GM23338 (cell line): Measurements from ENCODE around the gene SUN2. TPM values are rescaled to one million over a fixed set of nuclear protein-coding genes. Genes with fewer than 3 reads are reported as not detected.

ENCODE experiments used
- ATAC-seq: fragments of 200-7000 bp; cut with Tn5 transposase; 3 replicates; pipeline ENCODE4 v1.9.1; 2020
- DNase-seq: peaks from one replicate; pipeline ENCODE4 v3.0.0-alpha.2; 2015; ENCODE audit warnings: low spot score
- H2AFZ ChIP-seq: fragments of 200-600 bp; sonication (generic); 2 replicates; pipeline ENCODE4 v1.8.0; 2016; ENCODE audit warnings: antibody characterized with exemption, mild to moderate bottlenecking, moderate library complexity
- H3F3A ChIP-seq: fragments of 200-600 bp; sonication (generic); replicated peaks from 2 replicates; pipeline ENCODE4 v1.8.0; 2017; ENCODE audit warnings: antibody characterized with exemption, mixed run types, low read depth
- H3K27ac ChIP-seq: fragments of 200-600 bp; sonication (generic); 2 replicates; pipeline ENCODE4 v1.6.1; 2016; ENCODE audit warnings: low read depth
- H3K27me3 ChIP-seq: fragments of 200-600 bp; sonication (generic); 2 replicates; pipeline ENCODE4 v1.8.0; 2016; ENCODE audit warnings: mild to moderate bottlenecking, mixed run types, moderate library complexity; ENCODE audit not compliant: insufficient read depth
- H3K36me3 ChIP-seq: fragments of 200-600 bp; sonication (generic); 2 replicates; pipeline ENCODE4 v1.8.0; 2016; ENCODE audit warnings: mild to moderate bottlenecking; ENCODE audit not compliant: insufficient read depth
- H3K4me1 ChIP-seq: fragments of 200-600 bp; sonication (generic); 2 replicates; pipeline ENCODE4 v1.8.0; 2016; ENCODE audit warnings: mild to moderate bottlenecking, moderate library complexity; ENCODE audit not compliant: insufficient read depth
- H3K4me2 ChIP-seq: fragments of 200-600 bp; sonication (generic); 2 replicates; pipeline ENCODE4 v1.7.1; 2017; ENCODE audit warnings: mixed run types
- H3K4me3 ChIP-seq: fragments of 200-600 bp; sonication (generic); 2 replicates; pipeline ENCODE4 v1.6.1; 2016; ENCODE audit warnings: mixed run types
- H3K79me2 ChIP-seq: fragments of 200-600 bp; sonication (generic); replicated peaks from 2 replicates; pipeline ENCODE4 v1.8.0; 2017; ENCODE audit warnings: mild to moderate bottlenecking; ENCODE audit not compliant: insufficient read depth
- H3K9me2 ChIP-seq: fragments of 200-600 bp; sonication (generic); 2 replicates; pipeline ENCODE4 v1.8.0; 2017; ENCODE audit not compliant: insufficient read depth
- H4K20me1 ChIP-seq: fragments of 200-600 bp; sonication (generic); replicated peaks from 2 replicates; pipeline ENCODE4 v1.8.0; 2017; ENCODE audit warnings: mild to moderate bottlenecking; ENCODE audit not compliant: insufficient read depth
- H3K27ac Mint-ChIP-seq: 2 replicates; pipeline ENCODE4 v1.8.0; 2020; ENCODE audit warnings: inconsistent platforms, mild to moderate bottlenecking, moderate library complexity, mixed read lengths
- H3K27me3 Mint-ChIP-seq: 3 replicates; pipeline ENCODE4 v1.8.0; 2022; ENCODE audit warnings: low read depth, mild to moderate bottlenecking, moderate library complexity, mixed read lengths, inconsistent platforms; ENCODE audit not compliant: insufficient read depth, poor library complexity
- H3K36me3 Mint-ChIP-seq: 3 replicates; pipeline ENCODE4 v1.8.0; 2021; ENCODE audit warnings: low read depth, mild to moderate bottlenecking, inconsistent platforms, moderate library complexity, mixed read lengths
- H3K4me1 Mint-ChIP-seq: 3 replicates; pipeline ENCODE4 v1.8.0; 2020; ENCODE audit warnings: mild to moderate bottlenecking, inconsistent platforms, mixed read lengths
- H3K4me3 Mint-ChIP-seq: 3 replicates; pipeline ENCODE4 v1.8.0; 2021; ENCODE audit warnings: moderate library complexity, mild to moderate bottlenecking, inconsistent platforms, mixed read lengths
- H3K9me3 Mint-ChIP-seq: 3 replicates; pipeline ENCODE4 v1.8.0; 2020; ENCODE audit warnings: moderate library complexity, mild to moderate bottlenecking, inconsistent platforms, mixed read lengths
- CREB1 ChIP-seq: fragments of 250-450 bp; sonication (Bioruptor Pico); IDR thresholded peaks from 2 replicates; pipeline ENCODE4 v1.5.0; 2020; ENCODE audit warnings: low read depth, mild to moderate bottlenecking, moderate library complexity
- EZH2 ChIP-seq: fragments of 200-600 bp; sonication (generic); IDR thresholded peaks from one replicate; pipeline ENCODE4 v1.8.0; 2017; ENCODE audit warnings: antibody characterized with exemption, mild to moderate bottlenecking, low read depth; ENCODE audit not compliant: unreplicated experiment
- EZH2phosphoT487 ChIP-seq: fragments of 200-600 bp; sonication (generic); IDR thresholded peaks from one replicate; pipeline ENCODE4 v1.8.1; 2018; ENCODE audit warnings: antibody characterized with exemption; ENCODE audit not compliant: unreplicated experiment
- JUNB ChIP-seq: IDR thresholded peaks from one replicate; pipeline ENCODE4 v1.6.1; 2016; ENCODE audit warnings: antibody characterized with exemption; ENCODE audit not compliant: unreplicated experiment
- NANOG ChIP-seq: IDR thresholded peaks from 2 replicates; pipeline ENCODE4 v1.6.1; 2016; ENCODE audit warnings: antibody characterized with exemption, borderline replicate concordance
- POLR2AphosphoS5 ChIP-seq: IDR thresholded peaks from 2 replicates; pipeline ENCODE4 v1.6.1; 2016; ENCODE audit warnings: antibody characterized with exemption, low read depth
- STAT1 ChIP-seq: IDR thresholded peaks from one replicate; pipeline ENCODE4 v1.6.1; 2016; ENCODE audit warnings: antibody characterized with exemption; ENCODE audit not compliant: unreplicated experiment
- ZNF331 ChIP-seq: fragments of 250-450 bp; sonication (Bioruptor Pico); IDR thresholded peaks from 2 replicates; pipeline ENCODE4 v1.5.0; 2020; ENCODE audit warnings: low read depth, mild to moderate bottlenecking, moderate library complexity
- polyA plus RNA-seq: library from polyadenylated mRNA; unstranded; fragments of >200 nt; fragmentation: Nextera tagmentation; extraction: Ambion mirVana; gene quantifications from 2 replicates; pipeline ENCODE4 v1.2.1, GENCODE V29; 2016
- total RNA-seq: library from RNA; depleted of rRNA; stranded (reverse); fragments of >200 nt; shearing (Covaris generic); gene quantifications from 2 replicates; pipeline ENCODE4 v1.2.3, GENCODE V29; 2014
- TF ChIP-seq, protein P1 (sequence below): IDR thresholded peaks from one replicate; pipeline ENCODE4 v1.6.1; 2018; ENCODE audit warnings: antibody characterized with exemption; ENCODE audit not compliant: unreplicated experiment
- TF ChIP-seq, protein P2 (sequence below): fragments of 250-450 bp; sonication (Bioruptor Pico); IDR thresholded peaks from 2 replicates; pipeline ENCODE4 v1.5.0; 2020; ENCODE audit warnings: mild to moderate bottlenecking, moderate library complexity
- TF ChIP-seq, protein P3 (sequence below): IDR thresholded peaks from 2 replicates; pipeline ENCODE4 v1.6.1; 2016; ENCODE audit warnings: antibody characterized with exemption
- TF ChIP-seq, protein P4 (sequence below), 2 experiments: fragments of 200-600 bp in 1 of 2; sonication (generic) in 1 of 2; conservative IDR thresholded peaks; 2 replicates each; pipeline versions ENCODE4 v1.5.1 to v1.6.1; 2016 to 2017; ENCODE audit warnings: antibody characterized with exemption in 2 of 2, low read depth in 2 of 2, mild to moderate bottlenecking in 2 of 2, moderate library complexity in 1 of 2

Gene SUN2
- total and polyA plus RNA-seq, 2 experiments from 2014 or later = 7.2 to 17.6 TPM

DNA sequence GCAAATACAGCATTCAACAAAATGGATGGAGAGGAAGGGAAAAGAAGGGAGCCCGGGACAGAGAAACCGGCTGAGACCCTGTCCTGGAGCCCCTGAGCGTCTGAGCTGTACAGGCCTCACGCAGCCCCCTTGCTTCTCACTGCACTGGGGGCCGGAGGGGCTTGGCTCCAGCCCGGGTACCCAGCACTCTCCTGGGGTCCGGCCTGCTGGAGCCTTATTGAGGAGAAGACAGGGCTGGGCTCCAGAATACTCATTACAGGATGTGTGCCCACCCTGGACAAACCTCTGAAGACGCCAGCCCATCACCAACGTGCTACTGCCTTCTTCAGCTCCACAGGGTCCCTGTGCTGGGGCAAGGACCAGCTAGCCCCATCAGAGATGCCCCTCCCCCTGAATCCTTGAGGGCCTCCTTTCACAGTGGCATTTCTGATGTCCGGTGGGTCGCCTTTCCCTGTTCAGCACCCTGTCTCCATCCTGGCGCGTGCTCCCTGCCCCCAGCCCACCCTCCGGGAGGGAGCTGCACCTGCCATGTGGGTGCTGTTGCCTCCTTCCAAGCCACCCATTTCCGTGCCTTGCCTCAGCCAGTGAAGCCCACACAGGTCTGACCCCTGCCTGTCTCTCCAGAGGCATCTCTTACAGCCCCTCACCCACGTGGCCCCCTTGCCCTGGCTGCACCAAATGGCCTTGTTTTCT lies 14.6 kb upstream of the SUN2 start (continued):
- TF ChIP-seq, protein P1, sequence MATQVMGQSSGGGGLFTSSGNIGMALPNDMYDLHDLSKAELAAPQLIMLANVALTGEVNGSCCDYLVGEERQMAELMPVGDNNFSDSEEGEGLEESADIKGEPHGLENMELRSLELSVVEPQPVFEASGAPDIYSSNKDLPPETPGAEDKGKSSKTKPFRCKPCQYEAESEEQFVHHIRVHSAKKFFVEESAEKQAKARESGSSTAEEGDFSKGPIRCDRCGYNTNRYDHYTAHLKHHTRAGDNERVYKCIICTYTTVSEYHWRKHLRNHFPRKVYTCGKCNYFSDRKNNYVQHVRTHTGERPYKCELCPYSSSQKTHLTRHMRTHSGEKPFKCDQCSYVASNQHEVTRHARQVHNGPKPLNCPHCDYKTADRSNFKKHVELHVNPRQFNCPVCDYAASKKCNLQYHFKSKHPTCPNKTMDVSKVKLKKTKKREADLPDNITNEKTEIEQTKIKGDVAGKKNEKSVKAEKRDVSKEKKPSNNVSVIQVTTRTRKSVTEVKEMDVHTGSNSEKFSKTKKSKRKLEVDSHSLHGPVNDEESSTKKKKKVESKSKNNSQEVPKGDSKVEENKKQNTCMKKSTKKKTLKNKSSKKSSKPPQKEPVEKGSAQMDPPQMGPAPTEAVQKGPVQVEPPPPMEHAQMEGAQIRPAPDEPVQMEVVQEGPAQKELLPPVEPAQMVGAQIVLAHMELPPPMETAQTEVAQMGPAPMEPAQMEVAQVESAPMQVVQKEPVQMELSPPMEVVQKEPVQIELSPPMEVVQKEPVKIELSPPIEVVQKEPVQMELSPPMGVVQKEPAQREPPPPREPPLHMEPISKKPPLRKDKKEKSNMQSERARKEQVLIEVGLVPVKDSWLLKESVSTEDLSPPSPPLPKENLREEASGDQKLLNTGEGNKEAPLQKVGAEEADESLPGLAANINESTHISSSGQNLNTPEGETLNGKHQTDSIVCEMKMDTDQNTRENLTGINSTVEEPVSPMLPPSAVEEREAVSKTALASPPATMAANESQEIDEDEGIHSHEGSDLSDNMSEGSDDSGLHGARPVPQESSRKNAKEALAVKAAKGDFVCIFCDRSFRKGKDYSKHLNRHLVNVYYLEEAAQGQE = no peak
- TF ChIP-seq EZH2phosphoT487 (no peak), JUNB (no peak)

DNA sequence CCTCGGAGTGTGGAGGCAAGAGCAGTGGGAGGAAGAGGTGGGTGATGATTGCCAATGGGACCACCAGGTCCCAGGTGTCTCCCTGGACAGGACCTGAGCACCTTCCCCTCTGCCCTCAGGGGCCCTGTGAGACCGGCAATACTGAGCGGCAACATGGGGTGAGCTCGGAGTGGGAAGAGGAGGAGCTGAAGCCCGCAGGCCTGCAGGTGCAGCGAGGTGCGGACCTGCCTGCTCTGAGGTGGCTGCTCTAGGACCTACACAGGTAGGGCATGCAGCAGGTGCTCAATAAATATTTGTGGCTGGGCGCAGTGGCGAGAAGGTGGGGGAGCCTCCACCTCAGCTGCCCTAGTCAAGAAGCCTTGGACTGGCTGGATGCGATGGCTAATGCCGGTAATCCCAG lies 12.2 kb upstream of the SUN2 start:
- H3K4me1 ChIP-seq = no peaks in the 10 kb centered on the region
- no peaks in the 10 kb centered on the region for H3K27me3 ChIP-seq
- H3K4me3 Mint-ChIP-seq = no peak overlapping the region
- H3K27ac Mint-ChIP-seq = no peak overlapping the region
- H3K9me2 ChIP-seq = no peaks in the 10 kb centered on the region
- no peak for DNase-seq
- H3K36me3 Mint-ChIP-seq = no peaks in the 10 kb centered on the region
- no peak overlapping the region for H3K4me2 ChIP-seq
- H3K4me3 ChIP-seq = no peak overlapping the region
- H3K9me3 Mint-ChIP-seq = no peaks in the 10 kb centered on the region
- ATAC-seq = no peak
- no peaks in the 10 kb centered on the region for H4K20me1 ChIP-seq
- no peak overlapping the region for H2AFZ ChIP-seq
- no peaks in the 10 kb centered on the region for H3F3A ChIP-seq
- peaks cover 13% of the 10 kb centered on the region for H3K27me3 Mint-ChIP-seq
- no peaks in the 10 kb centered on the region for H3K36me3 ChIP-seq
- H3K79me2 ChIP-seq = no peaks in the 10 kb centered on the region
- no peaks in the 10 kb centered on the region for H3K4me1 Mint-ChIP-seq
- no peak overlapping the region for H3K27ac ChIP-seq
- no peak for TF ChIP-seq CREB1 (CRISPR knock-in tag)
- TF ChIP-seq POLR2AphosphoS5 = no peak
- no peak for TF ChIP-seq STAT1
- TF ChIP-seq, protein P2, sequence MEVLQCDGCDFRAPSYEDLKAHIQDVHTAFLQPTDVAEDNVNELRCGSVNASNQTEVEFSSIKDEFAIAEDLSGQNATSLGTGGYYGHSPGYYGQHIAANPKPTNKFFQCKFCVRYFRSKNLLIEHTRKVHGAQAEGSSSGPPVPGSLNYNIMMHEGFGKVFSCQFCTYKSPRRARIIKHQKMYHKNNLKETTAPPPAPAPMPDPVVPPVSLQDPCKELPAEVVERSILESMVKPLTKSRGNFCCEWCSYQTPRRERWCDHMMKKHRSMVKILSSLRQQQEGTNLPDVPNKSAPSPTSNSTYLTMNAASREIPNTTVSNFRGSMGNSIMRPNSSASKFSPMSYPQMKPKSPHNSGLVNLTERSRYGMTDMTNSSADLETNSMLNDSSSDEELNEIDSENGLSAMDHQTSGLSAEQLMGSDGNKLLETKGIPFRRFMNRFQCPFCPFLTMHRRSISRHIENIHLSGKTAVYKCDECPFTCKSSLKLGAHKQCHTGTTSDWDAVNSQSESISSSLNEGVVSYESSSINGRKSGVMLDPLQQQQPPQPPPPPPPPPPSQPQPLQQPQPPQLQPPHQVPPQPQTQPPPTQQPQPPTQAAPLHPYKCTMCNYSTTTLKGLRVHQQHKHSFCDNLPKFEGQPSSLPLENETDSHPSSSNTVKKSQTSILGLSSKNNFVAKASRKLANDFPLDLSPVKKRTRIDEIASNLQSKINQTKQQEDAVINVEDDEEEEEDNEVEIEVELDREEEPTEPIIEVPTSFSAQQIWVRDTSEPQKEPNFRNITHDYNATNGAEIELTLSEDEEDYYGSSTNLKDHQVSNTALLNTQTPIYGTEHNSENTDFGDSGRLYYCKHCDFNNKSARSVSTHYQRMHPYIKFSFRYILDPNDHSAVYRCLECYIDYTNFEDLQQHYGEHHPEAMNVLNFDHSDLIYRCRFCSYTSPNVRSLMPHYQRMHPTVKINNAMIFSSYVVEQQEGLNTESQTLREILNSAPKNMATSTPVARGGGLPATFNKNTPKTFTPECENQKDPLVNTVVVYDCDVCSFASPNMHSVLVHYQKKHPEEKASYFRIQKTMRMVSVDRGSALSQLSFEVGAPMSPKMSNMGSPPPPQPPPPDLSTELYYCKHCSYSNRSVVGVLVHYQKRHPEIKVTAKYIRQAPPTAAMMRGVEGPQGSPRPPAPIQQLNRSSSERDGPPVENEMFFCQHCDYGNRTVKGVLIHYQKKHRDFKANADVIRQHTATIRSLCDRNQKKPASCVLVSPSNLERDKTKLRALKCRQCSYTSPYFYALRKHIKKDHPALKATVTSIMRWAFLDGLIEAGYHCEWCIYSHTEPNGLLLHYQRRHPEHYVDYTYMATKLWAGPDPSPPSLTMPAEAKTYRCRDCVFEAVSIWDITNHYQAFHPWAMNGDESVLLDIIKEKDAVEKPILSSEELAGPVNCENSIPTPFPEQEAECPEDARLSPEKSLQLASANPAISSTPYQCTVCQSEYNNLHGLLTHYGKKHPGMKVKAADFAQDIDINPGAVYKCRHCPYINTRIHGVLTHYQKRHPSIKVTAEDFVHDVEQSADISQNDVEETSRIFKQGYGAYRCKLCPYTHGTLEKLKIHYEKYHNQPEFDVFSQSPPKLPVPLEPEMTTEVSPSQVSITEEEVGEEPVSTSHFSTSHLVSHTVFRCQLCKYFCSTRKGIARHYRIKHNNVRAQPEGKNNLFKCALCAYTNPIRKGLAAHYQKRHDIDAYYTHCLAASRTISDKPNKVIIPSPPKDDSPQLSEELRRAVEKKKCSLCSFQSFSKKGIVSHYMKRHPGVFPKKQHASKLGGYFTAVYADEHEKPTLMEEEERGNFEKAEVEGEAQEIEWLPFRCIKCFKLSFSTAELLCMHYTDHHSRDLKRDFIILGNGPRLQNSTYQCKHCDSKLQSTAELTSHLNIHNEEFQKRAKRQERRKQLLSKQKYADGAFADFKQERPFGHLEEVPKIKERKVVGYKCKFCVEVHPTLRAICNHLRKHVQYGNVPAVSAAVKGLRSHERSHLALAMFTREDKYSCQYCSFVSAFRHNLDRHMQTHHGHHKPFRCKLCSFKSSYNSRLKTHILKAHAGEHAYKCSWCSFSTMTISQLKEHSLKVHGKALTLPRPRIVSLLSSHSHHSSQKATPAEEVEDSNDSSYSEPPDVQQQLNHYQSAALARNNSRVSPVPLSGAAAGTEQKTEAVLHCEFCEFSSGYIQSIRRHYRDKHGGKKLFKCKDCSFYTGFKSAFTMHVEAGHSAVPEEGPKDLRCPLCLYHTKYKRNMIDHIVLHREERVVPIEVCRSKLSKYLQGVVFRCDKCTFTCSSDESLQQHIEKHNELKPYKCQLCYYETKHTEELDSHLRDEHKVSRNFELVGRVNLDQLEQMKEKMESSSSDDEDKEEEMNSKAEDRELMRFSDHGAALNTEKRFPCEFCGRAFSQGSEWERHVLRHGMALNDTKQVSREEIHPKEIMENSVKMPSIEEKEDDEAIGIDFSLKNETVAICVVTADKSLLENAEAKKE (CRISPR knock-in tag) = no peak
- TF ChIP-seq EZH2 = no peak
- TF ChIP-seq, protein P3, sequence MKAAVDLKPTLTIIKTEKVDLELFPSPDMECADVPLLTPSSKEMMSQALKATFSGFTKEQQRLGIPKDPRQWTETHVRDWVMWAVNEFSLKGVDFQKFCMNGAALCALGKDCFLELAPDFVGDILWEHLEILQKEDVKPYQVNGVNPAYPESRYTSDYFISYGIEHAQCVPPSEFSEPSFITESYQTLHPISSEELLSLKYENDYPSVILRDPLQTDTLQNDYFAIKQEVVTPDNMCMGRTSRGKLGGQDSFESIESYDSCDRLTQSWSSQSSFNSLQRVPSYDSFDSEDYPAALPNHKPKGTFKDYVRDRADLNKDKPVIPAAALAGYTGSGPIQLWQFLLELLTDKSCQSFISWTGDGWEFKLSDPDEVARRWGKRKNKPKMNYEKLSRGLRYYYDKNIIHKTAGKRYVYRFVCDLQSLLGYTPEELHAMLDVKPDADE = no peak
- TF ChIP-seq NANOG = no peak
- TF ChIP-seq, protein P4, sequence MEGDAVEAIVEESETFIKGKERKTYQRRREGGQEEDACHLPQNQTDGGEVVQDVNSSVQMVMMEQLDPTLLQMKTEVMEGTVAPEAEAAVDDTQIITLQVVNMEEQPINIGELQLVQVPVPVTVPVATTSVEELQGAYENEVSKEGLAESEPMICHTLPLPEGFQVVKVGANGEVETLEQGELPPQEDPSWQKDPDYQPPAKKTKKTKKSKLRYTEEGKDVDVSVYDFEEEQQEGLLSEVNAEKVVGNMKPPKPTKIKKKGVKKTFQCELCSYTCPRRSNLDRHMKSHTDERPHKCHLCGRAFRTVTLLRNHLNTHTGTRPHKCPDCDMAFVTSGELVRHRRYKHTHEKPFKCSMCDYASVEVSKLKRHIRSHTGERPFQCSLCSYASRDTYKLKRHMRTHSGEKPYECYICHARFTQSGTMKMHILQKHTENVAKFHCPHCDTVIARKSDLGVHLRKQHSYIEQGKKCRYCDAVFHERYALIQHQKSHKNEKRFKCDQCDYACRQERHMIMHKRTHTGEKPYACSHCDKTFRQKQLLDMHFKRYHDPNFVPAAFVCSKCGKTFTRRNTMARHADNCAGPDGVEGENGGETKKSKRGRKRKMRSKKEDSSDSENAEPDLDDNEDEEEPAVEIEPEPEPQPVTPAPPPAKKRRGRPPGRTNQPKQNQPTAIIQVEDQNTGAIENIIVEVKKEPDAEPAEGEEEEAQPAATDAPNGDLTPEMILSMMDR (conservative IDR thresholded peaks at IDR 0.05; ENCODE audit: low read depth in 2 of 2) = no peak
- no peak for TF ChIP-seq ZNF331 (CRISPR knock-in tag)
- no peak for TF ChIP-seq JUNB
